Panc1 (cell line): Measurements from ENCODE around the gene S100A2. TPM values are rescaled to one million over a fixed set of nuclear protein-coding genes. Genes with fewer than 3 reads are reported as not detected.

Experiments
- ATAC-seq: fragments of 200-7000 bp; cut with Tn5 transposase; 2 replicates; pipeline ENCODE4 v1.9.1; 2020; ENCODE audit warnings: mild to moderate bottlenecking, moderate library complexity
- BruUV-seq: library from RNA; stranded (reverse); fragments of 400-500 nt; replicated peaks from 2 replicates; lab custom pipeline; 2021; lab: Mats Ljungman, UMichigan
- CTCF ChIA-PET: fragments of 300-600 bp; sonication (Branson Sonifier 250); formaldehyde crosslinking; loops from one replicate; lab custom pipeline; 2022; ENCODE audit warnings: antibody characterized with exemption; lab: Charles Lee
- POLR2A ChIA-PET: fragments of 300-600 bp; sonication (Branson Sonifier 250); formaldehyde crosslinking; loops from one replicate; lab custom pipeline; 2022; ENCODE audit warnings: antibody characterized with exemption; lab: Charles Lee
- DNase-seq: peaks from one replicate; pipeline ENCODE4 v3.0.0-alpha.2; 2010; ENCODE audit warnings: low read depth, low spot score
- H3K27ac ChIP-seq: 2 replicates; pipeline ENCODE4 v1.5.1; 2011; ENCODE audit warnings: mild to moderate bottlenecking, low read length, inconsistent platforms
- H3K27me3 ChIP-seq: fragments of 200-500 bp; sonication (Bioruptor generic); 2 replicates; pipeline ENCODE4 v1.6.0; 2014; ENCODE audit warnings: low read length, inconsistent platforms; ENCODE audit not compliant: control insufficient read depth, insufficient read depth
- H3K36me3 ChIP-seq: fragments of 200-500 bp; sonication (Bioruptor generic); 2 replicates; pipeline ENCODE4 v1.5.1; 2014; ENCODE audit warnings: inconsistent platforms, mild to moderate bottlenecking, low read length, moderate library complexity; ENCODE audit not compliant: control insufficient read depth, insufficient read depth
- H3K4me1 ChIP-seq: 2 replicates; pipeline ENCODE4 v1.5.1; 2011; ENCODE audit warnings: inconsistent platforms, mild to moderate bottlenecking, low read length, moderate library complexity; ENCODE audit not compliant: control insufficient read depth, insufficient read depth
- H3K4me3 ChIP-seq, 2 experiments: 2 replicates each; pipeline ENCODE4 v1.5.1; 2011 to 2012; ENCODE audit warnings: low read depth in 2 of 2, low read length in 2 of 2, mild to moderate bottlenecking in 2 of 2, inconsistent platforms in 1 of 2, moderate library complexity in 1 of 2
- H3K9me3 ChIP-seq: fragments of 200-500 bp; sonication (Bioruptor generic); 2 replicates; pipeline ENCODE4 v1.5.1; 2014; ENCODE audit warnings: low read depth, mild to moderate bottlenecking, inconsistent platforms, low read length, moderate library complexity; ENCODE audit not compliant: control insufficient read depth, insufficient read depth
- POLR2AphosphoS5 ChIP-seq: IDR thresholded peaks from 2 replicates; pipeline ENCODE4 v1.6.1; 2012; ENCODE audit warnings: mild to moderate bottlenecking, low read depth, low read length, moderate library complexity
- SIN3A ChIP-seq: IDR thresholded peaks from 2 replicates; pipeline ENCODE4 v1.6.1; 2012; ENCODE audit warnings: low read depth, mild to moderate bottlenecking, low read length, moderate library complexity, borderline replicate concordance; ENCODE audit not compliant: insufficient read depth
- TCF7L2 ChIP-seq: IDR thresholded peaks from 2 replicates; pipeline ENCODE4 v1.6.1; 2011; ENCODE audit warnings: mild to moderate bottlenecking, low read depth, low read length, inconsistent platforms
- in situ Hi-C: cut with HindIII; loops from 2 replicates; pipeline ENCODE4 v1.10.0; 2016; ENCODE audit warnings: low sequenced_read_pairs, low pct_unique_long_range_greater_than_20kb
- intact Hi-C: fragments of 100-400 bp; cut with micrococcal nuclease; formaldehyde crosslinking; loops from one replicate; pipeline ENCODE4 v1.10.0; 2022; ENCODE audit not compliant: unreplicated experiment
- total RNA-seq: library from RNA; stranded (reverse); gene quantifications from one replicate; pipeline ENCODE4 v1.2.1, GENCODE V29; 2021; ENCODE audit not compliant: unreplicated experiment
- TF ChIP-seq, protein P1 (sequence below): fragments of 450-650 bp; IDR thresholded peaks from 2 replicates; pipeline ENCODE4 v1.5.1; 2017; ENCODE audit warnings: mild to moderate bottlenecking
- TF ChIP-seq, protein P2 (sequence below), 2 experiments: IDR thresholded peaks; 2 replicates each; pipeline ENCODE4 v1.6.1; 2011 to 2012; ENCODE audit warnings: low read depth in 2 of 2, control low read depth in 1 of 2, low read length in 1 of 2, mild to moderate bottlenecking in 1 of 2, moderate library complexity in 1 of 2; ENCODE audit not compliant: insufficient read depth in 1 of 2

The S100A2 gene
- total RNA-seq, 1 experiment from 2014 or later: 6.2 TPM

DNA sequence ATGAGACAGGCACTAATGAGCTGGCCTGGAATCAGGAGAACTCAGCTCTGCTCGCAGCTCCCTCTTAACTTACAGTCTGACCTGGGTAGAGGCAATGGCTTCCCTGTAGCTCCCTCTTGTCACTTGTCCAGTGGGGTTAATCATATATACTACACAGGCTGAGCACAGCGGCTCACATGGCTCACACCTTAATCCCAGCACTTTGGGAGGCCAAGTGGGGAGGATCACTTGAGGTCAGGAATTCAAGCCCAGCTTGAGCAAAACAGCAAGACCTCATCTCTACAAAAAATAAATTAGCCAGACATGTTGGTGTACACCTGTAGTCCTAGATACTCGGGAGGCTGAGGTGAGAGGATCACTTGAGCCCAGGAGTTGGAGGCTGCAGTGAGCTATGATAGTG lies 34.0 kb downstream of the S100A2 start:
- CTCF ChIA-PET: interaction anchor here (1.1 to 2.6 kb wide), 6 partner anchors 11 to 103 kb away, joined by 3 to 16 read pairs (median 8); partner anchors contain the start of genes CHTOP, S100A13 and S100A4
- TF ChIP-seq TCF7L2 (no peak), POLR2AphosphoS5 (no peak), SIN3A (no peak)
- TF ChIP-seq, protein P1, sequence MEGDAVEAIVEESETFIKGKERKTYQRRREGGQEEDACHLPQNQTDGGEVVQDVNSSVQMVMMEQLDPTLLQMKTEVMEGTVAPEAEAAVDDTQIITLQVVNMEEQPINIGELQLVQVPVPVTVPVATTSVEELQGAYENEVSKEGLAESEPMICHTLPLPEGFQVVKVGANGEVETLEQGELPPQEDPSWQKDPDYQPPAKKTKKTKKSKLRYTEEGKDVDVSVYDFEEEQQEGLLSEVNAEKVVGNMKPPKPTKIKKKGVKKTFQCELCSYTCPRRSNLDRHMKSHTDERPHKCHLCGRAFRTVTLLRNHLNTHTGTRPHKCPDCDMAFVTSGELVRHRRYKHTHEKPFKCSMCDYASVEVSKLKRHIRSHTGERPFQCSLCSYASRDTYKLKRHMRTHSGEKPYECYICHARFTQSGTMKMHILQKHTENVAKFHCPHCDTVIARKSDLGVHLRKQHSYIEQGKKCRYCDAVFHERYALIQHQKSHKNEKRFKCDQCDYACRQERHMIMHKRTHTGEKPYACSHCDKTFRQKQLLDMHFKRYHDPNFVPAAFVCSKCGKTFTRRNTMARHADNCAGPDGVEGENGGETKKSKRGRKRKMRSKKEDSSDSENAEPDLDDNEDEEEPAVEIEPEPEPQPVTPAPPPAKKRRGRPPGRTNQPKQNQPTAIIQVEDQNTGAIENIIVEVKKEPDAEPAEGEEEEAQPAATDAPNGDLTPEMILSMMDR: no peak
- TF ChIP-seq, protein P2, sequence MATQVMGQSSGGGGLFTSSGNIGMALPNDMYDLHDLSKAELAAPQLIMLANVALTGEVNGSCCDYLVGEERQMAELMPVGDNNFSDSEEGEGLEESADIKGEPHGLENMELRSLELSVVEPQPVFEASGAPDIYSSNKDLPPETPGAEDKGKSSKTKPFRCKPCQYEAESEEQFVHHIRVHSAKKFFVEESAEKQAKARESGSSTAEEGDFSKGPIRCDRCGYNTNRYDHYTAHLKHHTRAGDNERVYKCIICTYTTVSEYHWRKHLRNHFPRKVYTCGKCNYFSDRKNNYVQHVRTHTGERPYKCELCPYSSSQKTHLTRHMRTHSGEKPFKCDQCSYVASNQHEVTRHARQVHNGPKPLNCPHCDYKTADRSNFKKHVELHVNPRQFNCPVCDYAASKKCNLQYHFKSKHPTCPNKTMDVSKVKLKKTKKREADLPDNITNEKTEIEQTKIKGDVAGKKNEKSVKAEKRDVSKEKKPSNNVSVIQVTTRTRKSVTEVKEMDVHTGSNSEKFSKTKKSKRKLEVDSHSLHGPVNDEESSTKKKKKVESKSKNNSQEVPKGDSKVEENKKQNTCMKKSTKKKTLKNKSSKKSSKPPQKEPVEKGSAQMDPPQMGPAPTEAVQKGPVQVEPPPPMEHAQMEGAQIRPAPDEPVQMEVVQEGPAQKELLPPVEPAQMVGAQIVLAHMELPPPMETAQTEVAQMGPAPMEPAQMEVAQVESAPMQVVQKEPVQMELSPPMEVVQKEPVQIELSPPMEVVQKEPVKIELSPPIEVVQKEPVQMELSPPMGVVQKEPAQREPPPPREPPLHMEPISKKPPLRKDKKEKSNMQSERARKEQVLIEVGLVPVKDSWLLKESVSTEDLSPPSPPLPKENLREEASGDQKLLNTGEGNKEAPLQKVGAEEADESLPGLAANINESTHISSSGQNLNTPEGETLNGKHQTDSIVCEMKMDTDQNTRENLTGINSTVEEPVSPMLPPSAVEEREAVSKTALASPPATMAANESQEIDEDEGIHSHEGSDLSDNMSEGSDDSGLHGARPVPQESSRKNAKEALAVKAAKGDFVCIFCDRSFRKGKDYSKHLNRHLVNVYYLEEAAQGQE (IDR thresholded peaks at IDR 0.05; ENCODE audit: insufficient read depth in 1 of 2, low read depth in 2 of 2, low read length in 1 of 2): no peak
- in situ Hi-C loops (no loop called here), intact Hi-C loops (no loop called here)
- H3K4me3 ChIP-seq: no peak overlapping the region
- H3K9me3 ChIP-seq: no peaks in the 10 kb centered on the region
- BruUV-seq: no TSS peak
- H3K27me3 ChIP-seq: no peaks in the 10 kb centered on the region
- peaks cover 25% of the 10 kb centered on the region for H3K4me1 ChIP-seq
- no peaks in the 10 kb centered on the region; the same call in 1 of the 2 replicates for H3K36me3 ChIP-seq
- DNase-seq (no peak), ATAC-seq (no peak)
- POLR2A ChIA-PET: interaction anchor here (0.6 kb wide), 2 partner anchors 14 to 21 kb away, joined by 6 to 7 read pairs; partner anchors contain the start of gene S100A4
- peak overlapping the region; percentile 91; the same call in 1 of the 2 replicates for H3K27ac ChIP-seq

DNA sequence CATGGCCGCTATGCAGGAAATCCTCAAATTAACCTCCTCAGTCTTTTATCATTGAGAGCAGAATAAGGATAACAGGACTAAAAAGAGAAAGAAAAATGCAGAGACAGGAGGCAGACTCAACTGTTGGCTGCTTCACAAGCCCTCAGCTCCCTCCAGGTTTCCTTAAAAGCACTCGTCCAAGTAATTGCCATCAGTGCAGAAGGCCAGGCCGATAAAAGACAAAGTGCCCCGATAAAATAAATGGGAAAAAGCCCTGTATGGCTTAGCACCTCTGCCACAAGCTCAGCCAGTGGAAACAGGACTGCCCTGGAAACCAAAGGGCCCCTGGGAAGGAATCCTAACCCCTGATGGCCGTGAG lies 38.0 kb downstream of the S100A2 start:
- TF ChIP-seq SIN3A: no peak
- TF ChIP-seq, protein P2 (IDR thresholded peaks at IDR 0.05; ENCODE audit: insufficient read depth in 1 of 2, low read depth in 2 of 2, low read length in 1 of 2): no peak
- TF ChIP-seq, protein P1: no peak
- no peak for TF ChIP-seq POLR2AphosphoS5
- no peak for TF ChIP-seq TCF7L2
- Histone ChIP-seq H3K9me3 (no peaks in the 10 kb centered on the region), H3K4me3 (no peak overlapping the region), H3K27me3 (no peaks in the 10 kb centered on the region), H3K36me3 (no peaks in the 10 kb centered on the region), H3K4me1 (peaks cover 11% of the 10 kb centered on the region), H3K27ac (peak overlapping the region; percentile 18)
- ChIA-PET POLR2A (no interaction called here), CTCF (no interaction called here)
- no peak for ATAC-seq
- in situ Hi-C loops (no loop called here), intact Hi-C loops (no loop called here)
- BruUV-seq: no TSS peak
- no peak for DNase-seq
